Natural killer cell (primary cell): Measurements from ENCODE around the gene GLYATL1. TPM values are rescaled to one million over a fixed set of nuclear protein-coding genes. Genes with fewer than 3 reads are reported as not detected.

ENCODE experiments used
- ATAC-seq, 3 donors: fragments of 150-1000 bp in 2 of 3; fragments of 200-7000 bp in 1 of 3; cut with Tn5 transposase; 1 replicate in 1 of 3; 2 replicates in 2 of 3; pipeline ENCODE4 v1.10.0; 2021; ENCODE audit warnings: mild to moderate bottlenecking in 2 of 3, moderate library complexity in 2 of 3
- DNase-seq, 2 donors: peaks; one replicate each; pipeline versions ENCODE4 v3.0.0 to v3.0.0-alpha.2; 2013 to 2021; ENCODE audit warnings: mixed read lengths in 1 of 2
- H3K27ac ChIP-seq: one replicate; pipeline ENCODE4 v1.5.1; 2013; ENCODE audit warnings: mild to moderate bottlenecking, low read length
- H3K27me3 ChIP-seq: one replicate; pipeline ENCODE4 v1.6.1; 2013; ENCODE audit warnings: low read length; ENCODE audit not compliant: control insufficient read depth, insufficient read depth
- H3K36me3 ChIP-seq: one replicate; pipeline ENCODE4 v1.6.1; 2013; ENCODE audit warnings: low read length; ENCODE audit not compliant: control insufficient read depth, insufficient read depth
- H3K4me1 ChIP-seq: one replicate; pipeline ENCODE4 v1.6.1; 2013; ENCODE audit warnings: low read length; ENCODE audit not compliant: control insufficient read depth, insufficient read depth
- H3K4me3 ChIP-seq: one replicate; pipeline ENCODE4 v1.5.1; 2013; ENCODE audit warnings: low read length
- H3K9me3 ChIP-seq: one replicate; pipeline ENCODE4 v1.6.1; 2013; ENCODE audit warnings: low read length; ENCODE audit not compliant: control insufficient read depth, insufficient read depth
- H3K27ac Mint-ChIP-seq, 2 donors: one replicate each; pipeline ENCODE4 v1.8.0; 2022; ENCODE audit warnings: mild to moderate bottlenecking in 2 of 2, mixed read lengths in 2 of 2, moderate library complexity in 1 of 2
- H3K27me3 Mint-ChIP-seq, 2 donors: one replicate each; pipeline ENCODE4 v1.8.0; 2022; ENCODE audit warnings: low read depth in 2 of 2, mixed read lengths in 2 of 2
- H3K36me3 Mint-ChIP-seq: one replicate; pipeline ENCODE4 v1.8.0; 2022; ENCODE audit warnings: mixed read lengths
- H3K4me1 Mint-ChIP-seq, 2 donors: one replicate each; pipeline ENCODE4 v1.8.0; 2022; ENCODE audit warnings: mixed read lengths in 2 of 2
- H3K4me3 Mint-ChIP-seq: one replicate; pipeline ENCODE4 v1.8.0; 2022; ENCODE audit warnings: mild to moderate bottlenecking, moderate library complexity, mixed read lengths
- H3K9me3 Mint-ChIP-seq, 2 donors: one replicate each; pipeline ENCODE4 v1.8.0; 2022; ENCODE audit warnings: mixed read lengths in 2 of 2
- CTCF ChIP-seq: fragments of 200-600 bp; IDR thresholded peaks from one replicate; pipeline ENCODE4 v1.8.0; 2022; ENCODE audit warnings: antibody characterized with exemption
- WGBS: methylation state at CpG from one replicate; pipeline ENCODE4 v1.1.7; 2013; ENCODE audit warnings: missing lambda C conversion rate; ENCODE audit not compliant: insufficient coverage; 5-methylcytosine and 5-hydroxymethylcytosine counted together
- intact Hi-C: fragments of 100-400 bp; cut with micrococcal nuclease; formaldehyde crosslinking; loops from one replicate; pipeline ENCODE4 v1.14.2; 2022
- total RNA-seq, 4 donors: library from RNA; stranded (reverse); fragments of 120-200 nt in 1 of 4; gene quantifications; one replicate each; pipeline versions ENCODE4 v1.2.3 to v1.2.4, GENCODE V29; 2013 to 2022

Gene GLYATL1
- total RNA-seq = not detected
- not detected for total RNA-seq (2013)

- Histone ChIP-seq H3K4me1 (no peaks in the 10 kb centered on the region), H3K36me3 (no peaks in the 10 kb centered on the region), H3K4me3 (no peak within 1 kb of the TSS), H3K27me3 (no peaks in the 10 kb centered on the region), H3K27ac (no peak within 1 kb of the TSS), H3K9me3 (no peaks in the 10 kb centered on the region)
- ATAC-seq = no peak
- H3K27ac Mint-ChIP-seq = no peak within 1 kb of the TSS
- 87% methylated on average over 4 of the region's 4 CpGs for WGBS
- no peaks in the 10 kb centered on the region for H3K4me1 Mint-ChIP-seq
- DNase-seq = no peak
- intact Hi-C loops = no loop called here
- peaks cover 2 to 7% of the 10 kb centered on the region in 2 donors for H3K27me3 Mint-ChIP-seq
- no peaks in the 10 kb centered on the region for H3K9me3 Mint-ChIP-seq
- no peaks in the 10 kb centered on the region for H3K36me3 Mint-ChIP-seq
- no peak for TF ChIP-seq CTCF
- no peak within 1 kb of the TSS for H3K4me3 Mint-ChIP-seq
Observed at GRCh38 chr11:58939277-58939676, at the start of gene GLYATL1. Gene GLYATL1, plus strand, starts transcription at chr11:58939488. Its CDS starts 7,600 bp downstream, at chr11:58947088.

- no peaks in the 10 kb centered on the region for H3K36me3 Mint-ChIP-seq
- no peaks in the 10 kb centered on the region for H3K9me3 Mint-ChIP-seq
- WGBS = 63% methylated on average over 2 of the region's 2 CpGs
- DNase-seq = no peak
- no peaks in the 10 kb centered on the region for H3K36me3 ChIP-seq
- H3K4me1 ChIP-seq = no peaks in the 10 kb centered on the region
- no peak for TF ChIP-seq CTCF
- intact Hi-C loops = no loop called here
- no peaks in the 10 kb centered on the region for H3K4me1 Mint-ChIP-seq
- H3K27me3 Mint-ChIP-seq = peaks cover 0 to 3% of the 10 kb centered on the region in 2 donors
- no peak for ATAC-seq
- no peak overlapping the region for H3K27ac ChIP-seq
- H3K4me3 Mint-ChIP-seq = no peak overlapping the region
- no peak overlapping the region for H3K4me3 ChIP-seq
- no peaks in the 10 kb centered on the region for H3K27me3 ChIP-seq
- no peak overlapping the region for H3K27ac Mint-ChIP-seq
- no peaks in the 10 kb centered on the region for H3K9me3 ChIP-seq
Observed at GRCh38 chr11:58893899-58894298, 45.4 kb upstream of the GLYATL1 start.

GRCh38 chr11:58898106-58898505, 41.2 kb upstream of the GLYATL1 start:
- Histone ChIP-seq H3K9me3 (no peaks in the 10 kb centered on the region), H3K4me3 (no peak overlapping the region), H3K4me1 (no peaks in the 10 kb centered on the region), H3K27me3 (no peaks in the 10 kb centered on the region), H3K36me3 (no peaks in the 10 kb centered on the region), H3K27ac (no peak overlapping the region)
- no peak for TF ChIP-seq CTCF
- DNase-seq (no peak), ATAC-seq (no peak)
- intact Hi-C loops = no loop called here
- Mint-ChIP-seq H3K4me1 (no peaks in the 10 kb centered on the region), H3K27me3 (peaks cover 9 to 31% of the 10 kb centered on the region in 2 donors), H3K27ac (no peak overlapping the region), H3K9me3 (no peaks in the 10 kb centered on the region), H3K36me3 (no peaks in the 10 kb centered on the region), H3K4me3 (no peak overlapping the region)
- WGBS = 78% methylated on average over 1 of the region's 1 CpG
